GM21723 (cell line): ENCODE measurements around the gene MAML2.

ENCODE experiments used
- ATAC-seq: cut with Tn5 transposase; IDR thresholded peaks from one replicate; pipeline ENCODE4 v1.9.1; 2021; ENCODE audit warnings: mild to moderate bottlenecking, moderate library complexity; ENCODE audit not compliant: unreplicated experiment

The MAML2 gene

DNA sequence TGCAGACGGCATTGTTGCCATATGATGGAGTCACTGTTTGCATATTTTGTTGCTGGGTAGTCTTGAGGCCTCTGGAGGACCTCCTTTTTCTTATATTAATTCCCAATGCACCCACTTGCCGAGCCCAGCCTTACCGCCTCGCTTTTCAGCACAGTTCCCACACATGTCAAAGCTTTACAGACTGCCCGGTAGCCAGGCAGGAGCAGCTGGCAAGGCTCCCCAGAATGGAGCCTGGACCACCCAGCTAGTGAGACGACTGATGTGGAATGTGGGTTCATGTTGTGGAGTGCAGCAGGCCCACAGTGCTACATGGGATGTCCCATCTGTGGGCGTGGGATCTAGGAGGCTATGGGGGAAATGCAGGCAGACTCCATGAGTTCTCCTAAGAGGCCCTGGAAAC, 319.7 kb downstream of the MAML2 start:
- no peak for ATAC-seq

DNA sequence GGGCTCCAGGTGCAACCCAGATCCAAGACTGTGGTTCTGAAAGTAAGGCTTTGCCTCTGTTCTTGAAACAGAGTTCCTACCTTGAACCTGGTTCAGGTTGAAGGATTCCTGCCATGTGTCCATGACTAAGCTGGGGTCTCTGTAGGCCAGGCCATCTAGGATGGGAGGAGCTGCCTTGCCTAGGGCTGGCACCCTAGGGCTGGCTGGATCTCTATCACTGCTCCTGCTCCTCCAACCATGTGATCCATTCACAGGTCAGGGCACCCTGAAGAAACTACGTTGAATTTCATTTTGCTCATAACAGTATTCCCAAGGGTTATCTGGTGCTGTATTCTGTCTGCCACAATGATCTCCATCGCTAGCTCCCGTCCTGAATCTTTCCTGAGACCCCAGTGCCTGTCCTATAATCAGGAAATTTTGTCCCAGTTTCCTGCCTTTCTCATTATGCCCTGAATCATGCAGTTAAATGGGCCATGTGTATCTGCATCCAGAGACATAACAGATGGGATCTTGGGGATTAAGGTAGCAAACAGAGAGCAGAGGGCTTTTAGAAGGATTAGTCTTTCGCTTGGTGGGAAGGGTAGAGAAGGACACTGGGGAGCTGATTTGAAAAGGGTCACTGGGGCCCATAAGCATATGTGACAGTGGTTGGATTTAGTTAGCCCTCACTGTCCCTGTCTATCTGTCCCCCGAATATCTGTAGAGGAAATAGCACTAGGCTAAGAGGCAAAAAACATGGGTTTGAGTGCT, 320.9 kb downstream of the MAML2 start:
- no peak for ATAC-seq

DNA sequence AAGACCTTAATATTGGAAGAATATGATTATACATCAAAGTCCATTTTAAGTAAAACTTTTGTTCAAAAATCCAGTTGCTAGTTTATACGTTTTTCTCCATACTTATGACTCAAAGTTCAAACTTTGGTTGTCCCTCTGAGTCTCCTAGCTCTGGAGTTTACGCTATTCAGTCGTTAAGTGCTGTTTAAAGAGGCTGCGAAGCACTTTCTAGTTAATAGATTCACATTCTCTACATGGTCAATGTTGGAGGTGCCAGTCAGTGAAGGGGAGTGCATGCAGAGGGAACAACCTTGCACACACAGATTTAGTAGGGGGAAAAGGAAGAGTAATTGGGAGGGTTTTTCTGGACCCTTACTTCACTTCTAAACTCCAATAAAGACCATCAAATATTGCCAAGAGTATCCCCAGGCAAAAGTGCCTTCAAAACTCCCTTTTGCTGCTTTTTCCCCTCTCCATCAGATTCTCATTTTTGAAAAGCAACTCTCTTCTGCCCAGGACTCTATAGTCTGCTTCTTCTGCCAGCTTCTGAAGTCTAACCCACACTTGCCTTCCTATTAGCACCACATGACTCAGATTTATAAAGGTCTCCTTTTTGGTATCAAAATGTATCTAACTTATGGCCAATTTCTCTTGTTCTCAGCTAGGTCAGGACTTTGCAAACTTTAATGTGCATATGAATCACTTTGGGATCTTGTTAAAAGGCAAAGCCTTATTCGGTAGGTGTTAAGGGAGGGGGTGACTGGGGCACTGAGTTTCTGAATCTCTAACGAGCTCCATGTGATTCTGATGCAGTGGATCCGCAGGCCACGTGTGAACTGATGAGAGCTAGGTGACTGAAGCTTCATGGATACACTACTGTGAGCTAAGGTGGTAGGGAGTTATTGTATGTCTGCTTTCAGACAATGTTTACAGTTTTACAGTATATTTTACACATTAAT, 322.9 kb downstream of the MAML2 start:
- ATAC-seq: no peak

DNA sequence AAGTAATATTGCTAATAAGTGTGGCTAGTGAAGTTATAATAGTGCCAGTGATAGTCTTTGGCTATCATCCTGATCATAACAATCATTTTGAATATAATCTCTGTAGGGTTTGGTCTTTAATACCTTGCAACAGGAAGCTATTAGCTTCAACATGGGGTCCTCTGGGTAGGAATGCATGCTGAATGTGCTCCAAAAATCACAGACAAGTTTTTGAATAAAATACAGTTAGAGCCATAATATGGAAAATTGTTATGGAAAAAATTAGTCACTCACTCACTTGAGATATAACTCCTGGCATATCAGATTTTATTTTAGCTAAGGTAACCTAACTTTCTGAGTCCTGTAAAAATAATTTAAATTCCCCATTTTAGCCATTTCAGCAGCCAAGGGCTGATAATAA, 323.7 kb downstream of the MAML2 start:
- ATAC-seq: no peak

DNA sequence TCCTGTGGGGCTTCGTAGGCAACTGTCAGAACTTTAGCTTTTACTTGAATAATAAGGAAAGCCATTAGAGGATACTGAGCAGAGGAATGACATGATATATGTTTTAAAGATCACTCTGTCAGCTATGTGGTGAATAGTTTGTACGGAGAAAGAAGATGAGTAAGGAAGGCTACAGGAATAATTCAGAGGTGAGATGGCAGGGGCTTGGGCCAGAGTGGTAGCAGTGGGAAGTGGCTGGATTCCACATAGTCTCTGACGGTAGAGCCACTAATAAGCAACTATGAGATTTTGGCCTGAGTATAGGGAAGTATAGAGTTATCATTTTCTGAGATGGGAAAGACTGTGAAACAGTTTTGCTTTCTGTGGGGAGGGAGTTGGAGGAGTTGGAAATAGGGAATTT, 325.1 kb downstream of the MAML2 start:
- no peak for ATAC-seq

DNA sequence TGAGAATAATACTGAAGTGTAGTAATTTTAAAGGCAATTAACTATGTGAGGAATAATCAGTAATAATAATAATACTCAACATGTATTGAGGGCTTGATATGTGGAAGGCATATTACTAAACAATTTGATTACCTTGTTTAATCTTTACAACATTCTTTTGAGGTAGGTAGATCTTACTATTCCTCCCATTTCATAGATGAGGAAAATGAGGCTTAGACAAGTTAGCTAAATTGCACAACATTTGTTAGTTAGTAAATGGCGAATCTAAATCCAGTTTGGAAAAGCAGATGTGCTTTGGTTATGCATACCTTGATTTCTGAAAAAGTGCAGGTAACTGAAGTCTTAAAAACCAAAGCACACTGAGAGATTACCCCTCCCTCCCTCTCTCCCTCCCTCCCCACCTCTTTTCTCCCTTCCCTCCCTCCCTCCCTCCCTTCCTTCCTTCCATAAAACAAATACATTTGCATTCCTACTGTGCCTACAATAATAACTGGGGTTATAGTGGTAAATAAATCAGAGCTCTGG, 326.0 kb downstream of the MAML2 start:
- no peak for ATAC-seq

DNA sequence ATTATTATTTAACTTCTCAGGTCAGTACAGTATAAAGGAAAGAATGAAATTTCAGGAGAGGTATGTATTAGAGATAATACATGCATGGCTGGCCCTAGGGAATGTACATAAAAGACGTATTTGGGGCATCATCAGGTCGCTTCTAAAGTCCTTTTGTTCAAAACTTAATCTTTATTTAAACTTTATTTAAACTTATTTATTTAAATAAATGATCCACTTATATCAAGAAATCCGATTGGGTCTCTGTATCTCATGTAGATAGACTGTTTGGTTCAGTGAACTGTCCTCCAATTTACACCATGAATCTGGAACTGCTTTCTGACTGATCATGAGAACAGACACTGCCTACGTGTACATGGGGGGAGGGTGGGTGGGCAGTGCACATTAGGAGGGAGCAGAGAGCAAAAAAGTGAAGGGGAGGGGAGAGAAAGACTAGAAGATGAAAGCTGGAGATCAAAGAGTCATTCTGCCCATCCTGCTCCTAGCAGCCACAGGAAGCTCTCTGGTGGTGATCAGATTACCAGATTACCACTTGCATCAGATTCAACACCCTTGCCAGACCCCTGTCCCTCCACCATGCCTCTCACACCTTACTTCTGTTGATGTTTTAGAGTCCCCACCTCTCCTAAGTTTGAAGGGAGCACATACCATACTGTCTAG, 327.0 kb downstream of the MAML2 start:
- no peak for ATAC-seq

DNA sequence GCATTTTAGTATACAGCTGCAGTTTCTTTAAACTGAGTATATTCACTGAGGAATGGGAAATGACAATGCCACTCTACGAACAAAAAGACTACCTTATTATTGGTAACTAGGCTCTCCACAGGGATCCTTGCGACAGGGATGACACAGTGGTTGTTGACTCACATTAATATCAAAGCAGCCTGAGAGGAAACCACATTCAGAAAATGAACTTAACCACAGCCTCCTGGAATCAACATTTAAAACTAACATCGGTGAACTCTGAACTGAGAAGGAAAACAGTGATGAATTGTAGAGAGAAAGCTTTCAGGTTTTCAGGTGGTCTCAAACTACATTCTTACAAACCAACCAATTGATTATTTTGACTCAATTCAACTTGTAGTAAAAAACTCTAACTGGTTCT, 328.8 kb downstream of the MAML2 start:
- ATAC-seq: peak; percentile 38

DNA sequence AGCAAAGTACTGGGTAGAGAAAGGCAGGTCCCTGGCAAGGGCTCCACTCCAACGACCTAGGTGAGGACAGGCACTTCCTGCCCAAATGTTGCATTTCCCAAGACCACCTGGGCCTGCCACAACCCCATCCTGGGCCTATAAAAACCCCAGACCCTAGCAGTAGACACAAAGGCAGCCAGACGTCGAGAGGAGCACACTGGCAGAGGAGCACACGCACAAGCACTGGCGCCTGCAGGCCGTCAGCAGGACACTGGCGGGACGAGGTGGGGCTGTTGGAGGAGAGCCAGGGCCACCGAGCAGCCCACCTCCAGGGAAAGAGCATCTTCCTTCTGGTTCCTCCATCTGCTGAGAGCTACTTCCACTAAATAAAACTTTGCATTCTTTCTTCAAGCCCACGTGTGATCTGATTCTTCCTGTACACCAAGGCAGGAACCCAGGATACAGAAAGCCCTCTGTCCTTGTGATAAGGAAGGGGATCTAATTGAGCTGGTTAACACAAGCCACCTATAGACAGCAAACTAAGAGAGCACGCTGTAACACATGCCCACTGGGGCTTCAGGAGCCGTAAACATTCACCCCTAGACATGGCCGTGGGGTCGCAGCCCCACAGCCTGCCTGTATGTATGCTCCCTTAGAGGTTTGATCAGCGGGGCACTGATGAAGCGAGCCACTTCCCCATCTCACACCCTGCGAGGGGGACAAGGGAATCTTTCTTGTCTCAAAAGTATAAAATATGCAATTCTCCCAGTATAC, 329.4 kb downstream of the MAML2 start:
- ATAC-seq: no peak

DNA sequence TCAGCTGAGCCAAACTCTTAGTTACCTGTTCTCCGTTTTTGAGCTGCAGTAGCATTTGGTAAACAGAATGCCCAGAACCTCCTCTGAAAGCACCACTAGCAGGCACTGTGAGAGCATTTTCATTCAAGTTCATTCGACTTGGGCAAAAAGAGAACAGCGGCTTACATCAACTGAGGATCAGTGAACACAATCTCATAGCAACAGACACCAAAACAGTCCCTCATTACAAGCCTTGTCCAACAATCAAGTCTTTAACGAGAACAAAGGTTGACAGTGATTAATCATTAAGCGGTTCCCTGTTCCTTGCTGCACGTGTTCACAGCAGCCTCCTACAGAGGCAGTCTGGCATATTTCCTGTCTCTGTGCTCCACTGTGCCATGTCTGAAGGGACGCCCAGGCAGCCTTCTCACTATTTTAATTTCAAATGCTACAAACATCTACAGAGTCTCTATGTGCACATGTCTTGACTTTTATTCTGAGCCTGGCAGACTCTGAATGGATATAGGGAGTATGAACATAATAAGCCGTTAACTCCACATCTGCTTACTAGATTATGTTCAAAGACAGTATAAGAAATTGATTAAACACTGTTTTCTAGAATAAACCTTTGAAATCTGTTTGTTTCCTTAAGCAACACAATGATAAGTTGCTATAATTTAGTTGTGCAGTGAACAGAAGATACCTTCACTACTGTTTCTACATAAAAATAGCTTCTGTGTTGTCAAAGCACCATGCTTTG, 330.7 kb downstream of the MAML2 start:
- ATAC-seq: peak; percentile 86

DNA sequence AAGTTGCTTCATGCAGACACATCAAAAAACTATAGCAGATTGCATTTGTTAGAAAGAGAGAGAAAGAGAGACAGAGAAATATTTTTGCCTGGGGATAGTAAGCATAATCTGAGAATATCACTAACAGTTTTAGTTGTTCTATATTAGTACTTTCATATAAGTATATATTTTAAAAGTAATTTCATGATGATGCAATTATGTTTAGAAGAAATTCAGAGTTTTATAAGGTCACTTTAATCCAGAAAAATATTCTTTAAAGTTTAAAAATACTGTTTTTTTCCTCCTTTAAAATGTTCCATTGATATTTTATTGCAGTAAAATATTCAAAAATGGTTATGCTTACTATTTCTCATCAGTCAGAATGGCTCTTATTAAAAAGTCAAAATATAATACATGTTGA, 332.3 kb downstream of the MAML2 start:
- no peak for ATAC-seq

DNA sequence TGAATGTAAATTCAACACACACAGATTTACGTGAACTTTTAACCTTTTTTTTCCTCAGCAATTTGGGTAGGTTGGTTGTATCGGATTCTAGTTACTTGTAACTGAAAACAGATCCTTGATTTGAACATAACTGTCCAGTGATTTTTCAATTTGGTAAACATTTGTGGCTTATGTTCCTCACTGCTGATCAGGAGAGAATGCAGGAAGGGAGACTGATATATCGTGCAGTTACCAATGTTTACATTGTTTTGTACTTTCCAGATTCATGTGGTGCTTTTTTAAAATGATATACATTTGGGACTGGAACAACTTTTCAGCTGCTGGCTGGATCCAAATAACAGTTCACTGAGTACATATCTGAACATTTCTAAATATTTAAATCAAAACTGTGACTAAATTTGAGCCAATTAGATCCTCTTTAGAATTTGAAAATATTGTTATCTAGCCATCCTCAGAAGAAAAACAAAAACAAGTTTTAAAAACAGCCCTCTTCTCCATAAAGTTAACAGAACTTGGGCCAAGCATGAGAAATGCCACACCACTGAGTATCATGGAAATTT, 334.8 kb downstream of the MAML2 start:
- no peak for ATAC-seq

DNA sequence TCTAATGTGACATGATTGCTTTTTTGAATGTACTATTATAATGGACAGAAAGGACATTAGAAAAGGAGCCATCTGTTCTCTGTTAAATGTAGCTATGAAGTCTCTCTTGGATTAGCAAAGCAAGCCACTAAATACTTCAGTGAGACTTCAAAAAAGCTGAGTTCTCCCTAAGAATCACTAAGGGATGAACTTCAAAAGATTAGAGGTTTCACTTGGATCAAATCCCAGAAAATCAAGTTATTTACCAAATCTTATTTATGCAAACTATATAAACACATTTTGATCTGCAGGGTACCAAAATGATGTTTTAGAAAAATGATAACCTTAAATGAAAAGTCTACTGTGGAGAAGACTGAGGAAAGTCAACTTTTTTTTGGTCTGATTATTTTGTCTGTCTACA, 337.0 kb downstream of the MAML2 start:
- ATAC-seq: no peak

DNA sequence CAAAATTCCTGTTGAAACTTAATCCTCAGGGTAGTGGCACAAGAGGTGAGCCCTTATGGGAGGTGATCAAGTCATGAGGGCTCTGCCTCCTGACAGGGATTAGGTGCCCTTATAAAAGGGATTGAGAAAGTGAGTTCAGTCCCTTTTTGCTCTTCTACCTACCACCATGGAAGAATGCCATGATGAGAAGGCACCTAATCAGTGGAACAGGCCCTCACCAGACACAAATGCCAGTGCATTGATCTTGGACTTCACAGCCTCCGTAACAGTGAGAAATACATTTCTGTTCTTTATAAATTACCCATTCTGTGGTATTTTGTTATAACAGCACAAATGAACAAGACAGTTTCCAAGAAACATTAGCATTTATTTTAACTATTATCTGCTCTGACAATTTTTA, 338.1 kb downstream of the MAML2 start:
- ATAC-seq: no peak

DNA sequence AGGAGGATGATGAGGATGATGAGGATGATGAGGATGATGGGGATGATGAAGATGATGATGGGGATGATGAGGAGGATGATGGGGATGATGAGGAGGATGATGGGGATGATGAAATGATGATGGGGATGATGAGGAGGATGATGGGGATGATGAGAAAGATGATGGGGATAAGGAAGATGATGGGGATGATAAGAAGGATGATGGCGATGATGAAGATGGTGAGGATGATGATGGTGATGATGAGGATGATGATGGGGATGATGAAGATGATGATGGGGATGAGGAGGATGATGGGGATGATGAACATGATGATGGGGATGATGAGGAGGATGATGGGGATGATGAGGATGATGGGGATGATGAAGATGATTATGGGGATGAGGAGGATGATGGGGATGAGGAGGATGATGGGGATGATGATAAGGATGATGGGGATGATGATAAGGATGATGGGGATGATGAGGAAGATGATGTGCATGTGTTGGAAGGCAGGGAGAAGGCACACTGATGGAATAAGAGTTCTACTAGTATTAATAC, 340.2 kb downstream of the MAML2 start:
- no peak for ATAC-seq

DNA sequence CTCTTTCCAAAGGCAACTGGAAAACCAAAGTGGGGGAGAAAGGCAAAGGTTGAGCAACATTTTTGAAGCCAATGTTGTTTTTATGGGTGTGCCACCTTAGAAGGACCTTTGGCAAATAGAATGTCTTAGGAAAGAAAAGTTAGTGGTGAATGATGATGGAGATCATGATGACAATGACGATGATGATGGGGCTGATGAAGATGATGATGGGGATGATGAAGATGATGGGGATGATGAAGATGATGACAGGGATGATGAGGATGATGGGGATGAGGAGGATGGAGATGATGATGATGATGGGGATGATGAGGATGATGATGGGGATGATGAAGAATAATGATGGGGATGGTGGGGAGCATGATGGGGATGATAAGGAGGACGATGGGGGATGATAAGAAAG, 340.7 kb downstream of the MAML2 start:
- no peak for ATAC-seq

DNA sequence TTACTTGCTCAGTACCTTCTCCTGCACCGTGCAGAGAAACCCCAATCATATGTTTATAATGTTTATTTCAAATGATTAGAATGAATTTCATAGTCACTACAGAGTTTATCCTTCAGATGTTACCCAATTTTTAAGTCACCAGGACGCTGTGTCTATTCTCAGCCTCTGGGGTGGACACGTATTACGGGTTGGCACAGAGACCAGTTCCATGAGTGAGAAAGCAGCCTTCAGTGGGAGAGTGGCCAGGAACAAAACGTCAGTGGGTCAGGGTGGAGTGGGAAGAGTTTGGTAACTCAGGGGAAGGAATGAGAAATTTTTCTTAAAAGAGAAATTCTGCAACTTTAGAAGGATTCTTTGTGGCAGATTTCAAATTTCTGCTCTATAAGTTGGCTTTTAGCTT, 342.0 kb downstream of the MAML2 start:
- ATAC-seq: no peak

DNA sequence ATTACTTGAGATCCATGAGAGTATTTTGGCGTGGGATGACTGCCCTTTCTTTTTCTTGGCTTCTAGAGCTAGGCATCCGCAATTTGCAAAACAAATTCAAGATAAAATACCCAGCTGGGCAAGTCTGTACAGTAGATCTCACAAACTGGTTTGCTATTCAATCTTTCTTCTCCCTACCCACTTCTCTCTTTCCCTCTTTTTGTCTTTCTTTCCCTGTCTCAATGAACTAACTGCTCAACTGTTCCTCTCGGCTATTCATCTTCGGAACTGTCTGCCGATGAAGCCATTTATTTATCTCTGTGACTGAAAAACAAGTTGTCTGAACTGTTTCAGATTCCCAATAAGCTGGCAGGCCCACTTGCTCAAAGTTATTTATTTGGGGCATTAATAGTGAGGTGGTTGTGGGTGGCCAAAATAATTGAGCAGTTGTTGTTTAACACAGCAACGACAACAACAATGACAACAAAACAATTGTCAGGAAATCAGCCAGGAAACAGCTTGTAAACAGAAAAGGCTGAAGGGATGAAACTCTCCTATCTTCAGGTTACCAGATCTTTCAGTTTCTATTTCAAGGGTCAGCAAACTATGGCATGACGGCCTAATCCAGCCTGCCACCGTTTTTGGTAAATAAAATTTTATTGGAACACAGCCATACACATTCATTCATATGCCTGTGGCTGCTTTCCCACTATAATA, 343.1 kb downstream of the MAML2 start:
- no peak for ATAC-seq
